Stimulated activated naive CD8-positive, alpha-beta T cell treated with anti-CD3 and anti-CD28 coated beads, Interleukin-15, Interleukin-2, amounts not matched to agents 100 ng/mL and 50 ng/mL, for 24 hours (primary cell): ENCODE measurements around the gene AMZ1.
"Not testable (repeated sequence)": the region's sequence is repeated elsewhere in the genome, so short reads cannot be mapped to it uniquely, and the experiment has no call there.

Experiments used
- H3K27ac Mint-ChIP-seq: one replicate; pipeline ENCODE4 v1.8.0; 2021; ENCODE audit warnings: mild to moderate bottlenecking, mixed read lengths
- H3K27me3 Mint-ChIP-seq: one replicate; pipeline ENCODE4 v1.8.0; 2021; ENCODE audit warnings: mixed read lengths
- H3K36me3 Mint-ChIP-seq: one replicate; pipeline ENCODE4 v1.8.0; 2021; ENCODE audit warnings: low read depth, mixed read lengths
- H3K4me1 Mint-ChIP-seq: one replicate; pipeline ENCODE4 v1.8.0; 2021; ENCODE audit warnings: low read depth, mixed read lengths
- H3K4me3 Mint-ChIP-seq: one replicate; pipeline ENCODE4 v1.8.0; 2021; ENCODE audit warnings: mild to moderate bottlenecking, mixed read lengths
- H3K9me3 Mint-ChIP-seq: one replicate; pipeline ENCODE4 v1.8.0; 2021; ENCODE audit warnings: mixed read lengths

The AMZ1 gene

DNA sequence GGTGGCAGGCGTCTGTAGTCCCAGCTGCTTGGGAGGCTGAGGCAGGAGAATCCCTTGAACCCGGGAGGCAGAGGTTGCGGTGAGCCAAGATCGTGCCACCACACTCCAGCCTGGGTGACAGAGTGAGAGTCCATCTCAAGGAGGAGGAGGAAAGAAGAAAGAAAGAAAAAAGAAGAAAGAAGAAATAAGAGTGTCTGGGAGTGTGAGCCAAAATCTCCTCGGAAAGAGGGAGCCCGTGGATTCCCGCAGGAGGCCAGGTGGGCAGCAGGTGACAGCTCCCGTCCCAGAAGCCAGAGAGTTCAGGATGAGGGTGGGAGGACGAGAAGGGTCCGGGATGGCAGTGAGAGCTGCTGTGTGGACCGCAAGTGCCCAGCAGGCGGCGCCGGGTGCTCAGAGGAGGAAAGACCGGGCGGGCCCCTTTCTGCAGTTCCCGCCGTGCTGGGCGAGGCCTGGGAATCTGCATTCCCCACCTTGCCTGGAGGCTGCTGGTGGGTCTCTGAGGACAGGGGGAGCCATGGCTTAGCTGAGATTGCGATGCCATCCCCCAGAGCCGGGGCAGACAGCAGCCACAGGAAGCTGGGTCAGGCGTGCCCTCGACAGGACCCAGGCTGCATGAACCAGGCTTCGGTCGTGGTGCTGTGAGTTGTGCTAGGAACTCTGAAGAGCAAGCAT lies 17.1 kb upstream of the AMZ1 start:
- Mint-ChIP-seq H3K36me3 (no peaks in the 10 kb centered on the region), H3K4me3 (no peak overlapping the region), H3K27me3 (peaks cover 19% of the 10 kb centered on the region), H3K4me1 (no peaks in the 10 kb centered on the region), H3K9me3 (no peaks in the 10 kb centered on the region), H3K27ac (no peak overlapping the region)

- H3K4me3 Mint-ChIP-seq, H3K9me3 Mint-ChIP-seq, H3K27ac Mint-ChIP-seq, H3K4me1 Mint-ChIP-seq, H3K36me3 Mint-ChIP-seq: not testable (repeated sequence)
- peaks cover 13% of the 10 kb centered on the region for H3K27me3 Mint-ChIP-seq
Measured at GRCh38 chr7:2673214-2673613, 14.8 kb upstream of the AMZ1 start.

GRCh38 chr7:2673934-2674333 lies 14.1 kb upstream of the AMZ1 start:
- no peak overlapping the region for H3K4me3 Mint-ChIP-seq
- H3K4me1 Mint-ChIP-seq, result no peaks in the 10 kb centered on the region

DNA sequence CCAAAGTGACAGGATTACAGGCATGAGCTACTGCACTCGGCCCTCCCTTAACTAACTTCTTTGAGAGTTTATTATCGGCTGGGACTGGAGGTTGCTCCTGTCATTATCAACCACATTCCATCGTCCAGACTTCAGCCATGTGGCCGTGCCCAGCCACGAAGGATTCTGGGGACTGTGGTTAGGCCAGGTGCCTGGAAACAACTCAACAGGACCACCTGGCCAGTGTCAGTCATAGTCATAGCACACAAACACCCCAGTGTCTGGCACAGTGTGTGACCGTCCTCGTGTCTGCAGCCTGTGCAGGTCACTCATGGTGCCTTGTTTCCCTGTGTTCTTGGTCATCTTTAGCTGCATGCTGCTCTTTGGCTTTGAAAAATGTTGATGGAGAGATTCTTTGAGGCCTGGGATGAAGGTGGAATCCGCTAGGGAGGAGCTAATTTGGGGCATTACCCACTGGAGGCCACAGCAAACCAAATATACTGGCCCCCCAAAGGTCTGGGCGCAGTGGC lies 12.7 kb upstream of the AMZ1 start:
- Mint-ChIP-seq H3K27ac (no peak overlapping the region), H3K27me3 (peaks cover 7% of the 10 kb centered on the region), H3K9me3 (no peaks in the 10 kb centered on the region), H3K4me3 (no peak overlapping the region), H3K4me1 (no peaks in the 10 kb centered on the region), H3K36me3 (no peaks in the 10 kb centered on the region)

More at GRCh38 chr7:2673934-2674333, 14.1 kb upstream of the AMZ1 start:
- H3K27ac Mint-ChIP-seq, result no peak overlapping the region
- peaks cover 11% of the 10 kb centered on the region for H3K27me3 Mint-ChIP-seq
- no peaks in the 10 kb centered on the region for H3K9me3 Mint-ChIP-seq
- no peaks in the 10 kb centered on the region for H3K36me3 Mint-ChIP-seq

- not testable (repeated sequence) for H3K27ac Mint-ChIP-seq, H3K4me1 Mint-ChIP-seq, H3K9me3 Mint-ChIP-seq, H3K4me3 Mint-ChIP-seq, H3K27me3 Mint-ChIP-seq, H3K36me3 Mint-ChIP-seq
Measured at GRCh38 chr7:2676576-2676975, 11.4 kb upstream of the AMZ1 start.

DNA sequence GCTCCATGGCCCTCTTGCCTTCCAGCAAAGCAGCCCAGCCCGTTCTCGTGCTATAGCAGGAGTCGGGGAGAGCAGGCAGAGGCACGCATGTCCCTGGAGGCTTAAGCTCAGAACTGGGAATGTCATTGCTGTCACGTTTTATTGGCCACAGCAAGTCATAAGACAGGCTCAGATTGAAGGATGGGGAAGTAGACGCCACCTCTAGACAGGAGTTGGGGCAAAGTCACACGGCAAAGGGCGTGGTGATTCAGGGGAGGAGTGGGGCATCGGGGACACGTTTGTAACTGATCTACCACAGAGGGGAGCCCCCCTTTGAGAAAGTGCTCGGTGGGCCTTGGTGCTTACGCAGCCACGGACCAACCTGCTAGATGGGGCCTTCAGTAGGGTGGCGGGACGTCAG lies 9.5 kb upstream of the AMZ1 start:
- H3K27me3 Mint-ChIP-seq, result peaks cover 11% of the 10 kb centered on the region
- not testable (repeated sequence) for H3K4me1 Mint-ChIP-seq, H3K36me3 Mint-ChIP-seq, H3K9me3 Mint-ChIP-seq, H3K4me3 Mint-ChIP-seq, H3K27ac Mint-ChIP-seq

DNA sequence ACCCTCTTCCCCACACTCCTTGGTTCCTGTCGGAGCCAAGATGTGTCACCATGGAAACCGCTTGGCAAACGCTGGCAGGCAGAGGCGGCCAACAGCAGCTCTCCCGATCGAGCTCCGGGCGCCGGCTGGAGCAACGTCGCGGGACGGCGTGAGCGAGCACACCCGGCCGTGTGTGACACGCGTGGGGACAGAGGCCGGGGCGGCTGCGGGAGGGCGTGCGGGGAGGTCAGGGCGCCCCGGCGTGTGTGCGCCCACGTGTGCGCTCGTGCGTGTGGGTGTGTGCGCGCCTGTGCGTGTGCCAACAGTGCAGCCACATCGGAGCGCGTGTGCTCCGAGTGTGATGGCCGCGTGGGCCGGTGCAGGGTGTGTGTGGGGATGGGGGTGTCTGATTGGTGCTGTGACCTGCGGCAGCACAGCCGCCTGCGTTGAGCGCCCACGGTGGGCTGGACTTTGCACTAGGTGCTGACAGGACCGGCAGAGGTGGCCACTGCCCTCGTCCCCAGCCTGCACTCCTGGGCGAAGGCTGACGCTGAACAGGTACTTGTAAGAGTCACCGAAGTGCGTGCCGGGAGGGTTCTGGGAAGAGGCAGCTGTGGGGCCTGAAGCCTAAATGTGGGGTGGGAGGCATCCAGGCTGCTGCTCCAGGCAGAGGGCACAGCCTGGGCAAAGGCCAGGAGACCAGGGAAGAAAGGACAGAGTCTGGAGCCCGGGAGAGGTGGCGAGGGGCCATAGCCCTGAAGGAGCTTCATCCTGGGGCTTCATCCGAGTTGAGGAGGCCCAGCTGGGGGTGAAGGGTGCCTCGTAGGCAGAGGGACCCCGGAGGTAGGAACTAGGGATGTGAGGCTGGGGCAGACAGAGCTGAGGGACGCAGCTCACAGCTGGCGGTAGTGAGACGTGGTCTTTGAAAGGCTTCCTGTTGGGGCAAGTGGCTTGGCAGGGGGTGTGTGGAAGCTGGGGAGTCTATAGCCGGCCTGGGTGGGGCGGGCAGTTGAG lies 8.6 kb upstream of the AMZ1 start:
- H3K4me3 Mint-ChIP-seq, H3K4me1 Mint-ChIP-seq, H3K27ac Mint-ChIP-seq, H3K9me3 Mint-ChIP-seq, H3K36me3 Mint-ChIP-seq, H3K27me3 Mint-ChIP-seq: not testable (repeated sequence)

- H3K27ac Mint-ChIP-seq, result no peak overlapping the region
- peaks cover 9% of the 10 kb centered on the region for H3K27me3 Mint-ChIP-seq
- H3K4me1 Mint-ChIP-seq, result no peaks in the 10 kb centered on the region
- no peaks in the 10 kb centered on the region for H3K9me3 Mint-ChIP-seq
- H3K36me3 Mint-ChIP-seq, result no peaks in the 10 kb centered on the region
- H3K4me3 Mint-ChIP-seq, result no peak overlapping the region
Measured at GRCh38 chr7:2680256-2680655, 7.7 kb upstream of the AMZ1 start.

- H3K4me3 Mint-ChIP-seq, result no peak overlapping the region
- no peak overlapping the region for H3K27ac Mint-ChIP-seq
- no peaks in the 10 kb centered on the region for H3K36me3 Mint-ChIP-seq
- peaks cover 12% of the 10 kb centered on the region for H3K27me3 Mint-ChIP-seq
- H3K4me1 Mint-ChIP-seq, result no peaks in the 10 kb centered on the region
- H3K9me3 Mint-ChIP-seq, result no peaks in the 10 kb centered on the region
Measured at GRCh38 chr7:2680792-2681490, 7.1 kb upstream of the AMZ1 start.

- no peaks in the 10 kb centered on the region for H3K36me3 Mint-ChIP-seq
- no peaks in the 10 kb centered on the region for H3K4me1 Mint-ChIP-seq
- no peak overlapping the region for H3K27ac Mint-ChIP-seq
- H3K4me3 Mint-ChIP-seq, result no peak overlapping the region
- no peaks in the 10 kb centered on the region for H3K9me3 Mint-ChIP-seq
- peaks cover 20% of the 10 kb centered on the region for H3K27me3 Mint-ChIP-seq
Measured at GRCh38 chr7:2681929-2682799, 5.8 kb upstream of the AMZ1 start.

DNA sequence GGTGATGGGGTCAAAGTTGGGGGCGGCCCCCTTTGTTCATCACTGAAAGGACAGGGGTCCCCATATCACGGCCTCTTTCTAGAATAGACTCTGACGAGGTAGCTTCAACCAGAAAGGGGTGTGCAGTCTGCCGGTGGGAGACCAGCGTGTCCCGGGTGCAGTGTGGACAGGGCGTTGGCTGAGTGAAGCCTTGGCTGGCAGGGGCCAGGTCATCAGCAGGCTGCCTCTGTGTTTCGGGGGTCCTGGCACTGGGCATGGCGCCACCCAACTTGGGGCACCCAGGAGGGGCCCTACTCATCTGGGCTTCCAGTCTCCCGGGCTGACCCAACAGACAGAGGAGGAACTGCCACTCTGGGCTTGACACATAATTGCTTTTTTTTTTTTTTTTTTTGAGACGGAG lies 3.5 kb upstream of the AMZ1 start:
- Mint-ChIP-seq H3K9me3 (no peaks in the 10 kb centered on the region), H3K27ac (no peak overlapping the region), H3K4me1 (peaks cover 8% of the 10 kb centered on the region), H3K36me3 (no peaks in the 10 kb centered on the region), H3K4me3 (no peak overlapping the region), H3K27me3 (peaks cover 34% of the 10 kb centered on the region)

DNA sequence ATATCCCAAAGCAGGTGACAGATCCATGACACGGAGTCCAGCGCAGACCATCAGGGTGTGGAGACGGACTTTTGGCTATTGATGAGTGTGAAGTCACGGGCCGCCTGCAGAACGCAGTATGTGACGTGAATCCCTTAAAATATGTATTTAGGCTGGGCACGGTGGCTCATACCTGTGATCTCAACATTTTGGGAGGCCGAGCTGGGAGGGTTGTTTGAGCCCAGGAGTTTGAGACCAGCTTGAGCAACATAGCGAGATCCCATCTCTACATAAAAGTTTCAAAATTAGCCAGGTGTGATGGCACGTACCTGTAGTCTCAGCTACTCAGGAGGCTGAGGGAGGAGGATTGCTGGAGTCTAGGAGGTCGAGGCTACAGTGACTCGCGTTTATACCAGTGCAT lies 1.9 kb upstream of the AMZ1 start:
- no peak overlapping the region for H3K27ac Mint-ChIP-seq

GRCh38 chr7:2687338-2687869 lies 598 bp upstream of the AMZ1 start:
- Mint-ChIP-seq H3K4me3 (no peak overlapping the region), H3K27me3 (peaks cover 47% of the 10 kb centered on the region), H3K36me3 (no peaks in the 10 kb centered on the region), H3K9me3 (no peaks in the 10 kb centered on the region), H3K27ac (no peak overlapping the region), H3K4me1 (peaks cover 13% of the 10 kb centered on the region)

More for the DNA sequence above, 1.9 kb upstream of the AMZ1 start:
- H3K4me1 Mint-ChIP-seq, result peaks cover 13% of the 10 kb centered on the region
- H3K27me3 Mint-ChIP-seq, result peaks cover 45% of the 10 kb centered on the region
- H3K4me3 Mint-ChIP-seq, result no peak overlapping the region
- H3K9me3 Mint-ChIP-seq, result no peaks in the 10 kb centered on the region
- no peaks in the 10 kb centered on the region for H3K36me3 Mint-ChIP-seq
